Measurements from ENCODE around the gene NTM. TPM values are rescaled to one million over a fixed set of nuclear protein-coding genes. Genes with fewer than 3 reads are reported as not detected.

The NTM gene
- total RNA-seq, 4 donors from 2014 or later = 1.4 to 2.8 (median 1.7) TPM

DNA sequence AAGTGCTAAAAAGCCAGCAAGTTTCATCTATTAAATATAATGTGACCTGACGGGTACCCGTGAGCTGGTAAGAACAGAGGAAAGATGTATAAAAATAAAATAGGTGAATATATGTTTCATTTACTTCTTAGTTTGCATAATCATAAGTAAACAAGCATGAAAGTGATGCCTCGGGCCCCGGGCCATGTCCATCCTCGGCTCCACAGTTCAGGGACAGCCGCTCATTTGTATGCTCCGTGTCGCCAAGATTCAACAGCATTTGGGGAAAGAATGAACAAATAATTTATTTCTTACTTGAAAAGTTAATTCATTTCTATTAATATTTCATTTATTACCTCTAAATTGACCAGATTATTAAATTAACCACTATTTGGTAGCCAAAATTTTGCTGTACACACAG, 251.8 kb downstream of the NTM start:
- H3K27ac ChIP-seq = no peak overlapping the region
- H3K9me3 ChIP-seq = no peaks in the 10 kb centered on the region
- TF ChIP-seq, protein P1, sequence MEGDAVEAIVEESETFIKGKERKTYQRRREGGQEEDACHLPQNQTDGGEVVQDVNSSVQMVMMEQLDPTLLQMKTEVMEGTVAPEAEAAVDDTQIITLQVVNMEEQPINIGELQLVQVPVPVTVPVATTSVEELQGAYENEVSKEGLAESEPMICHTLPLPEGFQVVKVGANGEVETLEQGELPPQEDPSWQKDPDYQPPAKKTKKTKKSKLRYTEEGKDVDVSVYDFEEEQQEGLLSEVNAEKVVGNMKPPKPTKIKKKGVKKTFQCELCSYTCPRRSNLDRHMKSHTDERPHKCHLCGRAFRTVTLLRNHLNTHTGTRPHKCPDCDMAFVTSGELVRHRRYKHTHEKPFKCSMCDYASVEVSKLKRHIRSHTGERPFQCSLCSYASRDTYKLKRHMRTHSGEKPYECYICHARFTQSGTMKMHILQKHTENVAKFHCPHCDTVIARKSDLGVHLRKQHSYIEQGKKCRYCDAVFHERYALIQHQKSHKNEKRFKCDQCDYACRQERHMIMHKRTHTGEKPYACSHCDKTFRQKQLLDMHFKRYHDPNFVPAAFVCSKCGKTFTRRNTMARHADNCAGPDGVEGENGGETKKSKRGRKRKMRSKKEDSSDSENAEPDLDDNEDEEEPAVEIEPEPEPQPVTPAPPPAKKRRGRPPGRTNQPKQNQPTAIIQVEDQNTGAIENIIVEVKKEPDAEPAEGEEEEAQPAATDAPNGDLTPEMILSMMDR (IDR thresholded peaks at IDR 0.05) = no peak
- TF ChIP-seq POLR2A (IDR thresholded peaks at IDR 0.05) = no peak
- H3K36me3 ChIP-seq = no peaks in the 10 kb centered on the region
- no peak for DNase-seq
- H3K27me3 ChIP-seq = no peaks in the 10 kb centered on the region
- H3K4me1 ChIP-seq = no peaks in the 10 kb centered on the region
- no peak overlapping the region for H3K4me3 ChIP-seq

GRCh38 chr11:131624531-131624930, 254.1 kb downstream of the NTM start:
- TF ChIP-seq, protein P1 (IDR thresholded peaks at IDR 0.05) = no peak
- no peak for TF ChIP-seq POLR2A (IDR thresholded peaks at IDR 0.05)
- no peak overlapping the region for H3K4me3 ChIP-seq
- H3K36me3 ChIP-seq = no peaks in the 10 kb centered on the region
- H3K27me3 ChIP-seq = no peaks in the 10 kb centered on the region
- H3K9me3 ChIP-seq = no peaks in the 10 kb centered on the region
- DNase-seq = no peak
- H3K4me1 ChIP-seq = no peaks in the 10 kb centered on the region
- no peak overlapping the region for H3K27ac ChIP-seq

DNA sequence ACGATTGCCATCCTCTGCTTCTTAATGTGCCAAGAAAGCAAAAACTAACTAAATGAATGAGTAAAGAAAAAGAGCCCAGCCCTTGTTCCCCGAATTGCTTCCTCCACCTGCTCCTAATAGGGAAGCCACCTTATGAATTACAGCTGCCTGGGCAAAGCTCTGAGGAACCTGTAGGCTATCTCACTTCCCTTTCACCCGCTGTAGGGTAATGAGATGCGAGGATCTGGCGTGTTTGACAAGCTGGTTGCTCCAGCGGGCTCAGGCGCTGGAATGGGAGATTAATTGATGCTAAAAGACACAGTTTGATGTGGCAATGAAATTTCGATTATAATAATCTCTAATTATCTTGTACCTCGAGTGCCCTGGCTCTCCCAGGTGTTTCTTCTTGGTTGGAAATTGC, 256.4 kb downstream of the NTM start:
- Histone ChIP-seq H3K27ac (no peak overlapping the region), H3K4me3 (no peak overlapping the region), H3K36me3 (no peaks in the 10 kb centered on the region), H3K4me1 (no peaks in the 10 kb centered on the region), H3K27me3 (no peaks in the 10 kb centered on the region), H3K9me3 (no peaks in the 10 kb centered on the region)
- DNase-seq = no peak
- TF ChIP-seq, protein P1 (IDR thresholded peaks at IDR 0.05) = no peak
- TF ChIP-seq POLR2A (IDR thresholded peaks at IDR 0.05) = no peak

GRCh38 chr11:131628739-131629138, 258.3 kb downstream of the NTM start:
- Histone ChIP-seq H3K9me3 (no peaks in the 10 kb centered on the region), H3K4me1 (no peaks in the 10 kb centered on the region), H3K27ac (no peak overlapping the region), H3K4me3 (no peak overlapping the region), H3K27me3 (no peaks in the 10 kb centered on the region), H3K36me3 (no peaks in the 10 kb centered on the region)
- TF ChIP-seq POLR2A (IDR thresholded peaks at IDR 0.05) = no peak
- TF ChIP-seq, protein P1 (IDR thresholded peaks at IDR 0.05) = no peak
- DNase-seq = no peak

DNA sequence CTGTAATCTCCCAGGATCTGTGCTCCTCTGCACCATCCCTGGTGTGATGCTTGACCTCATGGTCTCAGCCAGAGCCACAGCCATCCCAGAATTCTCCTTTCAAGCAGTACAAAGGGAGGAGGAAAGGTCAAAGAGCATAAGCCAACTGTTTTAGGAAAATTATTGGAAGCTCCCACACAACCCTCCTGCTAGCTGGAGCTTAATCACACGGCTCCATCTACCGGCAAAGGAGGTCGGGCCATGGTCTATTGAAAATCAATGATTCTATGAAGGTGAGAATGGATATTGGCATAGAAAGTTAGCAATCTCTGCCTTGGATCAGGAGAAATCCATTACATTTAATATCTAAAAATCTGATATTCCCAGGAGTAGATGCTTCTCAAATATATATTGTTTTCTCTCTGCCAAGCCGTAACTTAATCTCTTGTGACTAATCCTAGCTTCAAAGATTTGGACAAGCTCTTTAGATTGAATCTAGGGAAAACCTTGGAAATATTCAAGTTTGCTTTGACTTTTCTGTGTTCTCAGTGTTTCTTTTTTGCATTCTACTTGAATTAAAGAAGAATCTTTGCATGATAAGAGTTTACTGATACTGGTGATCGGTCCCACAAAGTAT, 259.6 kb downstream of the NTM start:
- H3K9me3 ChIP-seq = no peaks in the 10 kb centered on the region
- no peak for DNase-seq
- no peaks in the 10 kb centered on the region for H3K36me3 ChIP-seq
- TF ChIP-seq POLR2A (IDR thresholded peaks at IDR 0.05) = no peak
- TF ChIP-seq, protein P1 (IDR thresholded peaks at IDR 0.05) = no peak
- no peak overlapping the region for H3K27ac ChIP-seq
- no peaks in the 10 kb centered on the region for H3K4me1 ChIP-seq
- H3K4me3 ChIP-seq = no peak overlapping the region
- no peaks in the 10 kb centered on the region for H3K27me3 ChIP-seq

DNA sequence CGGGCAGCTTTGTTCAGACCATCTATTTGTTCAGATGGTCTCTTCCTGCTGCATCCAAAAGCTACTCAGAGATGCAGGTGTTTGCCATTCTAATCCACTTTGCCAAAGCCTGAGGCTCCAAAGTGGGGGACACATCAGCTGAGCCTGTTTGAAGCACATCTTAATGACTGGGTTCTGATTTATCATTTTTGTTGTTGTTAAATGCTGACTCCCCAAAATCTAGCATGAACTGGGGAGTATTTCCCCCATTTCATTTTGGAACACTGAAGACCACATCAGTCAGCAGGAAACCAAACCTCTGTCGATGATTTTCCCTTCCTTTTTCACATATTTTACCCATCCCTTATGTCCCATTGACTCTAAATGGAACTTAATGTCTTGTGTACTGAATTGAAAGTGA, 262.6 kb downstream of the NTM start:
- Histone ChIP-seq H3K4me3 (no peak overlapping the region), H3K36me3 (no peaks in the 10 kb centered on the region), H3K27ac (no peak overlapping the region), H3K4me1 (no peaks in the 10 kb centered on the region), H3K9me3 (no peaks in the 10 kb centered on the region), H3K27me3 (no peaks in the 10 kb centered on the region)
- TF ChIP-seq, protein P1 (IDR thresholded peaks at IDR 0.05) = no peak
- no peak for DNase-seq

Data from Peyer's patch (tissue), 4 donors.